ENCODE data around the gene SCN9A. TPM values are rescaled to one million over a fixed set of nuclear protein-coding genes. Genes with fewer than 3 reads are reported as not detected.

Gene SCN9A
- total RNA-seq, 1 experiment from 2014 or later, result 3.4 TPM

DNA sequence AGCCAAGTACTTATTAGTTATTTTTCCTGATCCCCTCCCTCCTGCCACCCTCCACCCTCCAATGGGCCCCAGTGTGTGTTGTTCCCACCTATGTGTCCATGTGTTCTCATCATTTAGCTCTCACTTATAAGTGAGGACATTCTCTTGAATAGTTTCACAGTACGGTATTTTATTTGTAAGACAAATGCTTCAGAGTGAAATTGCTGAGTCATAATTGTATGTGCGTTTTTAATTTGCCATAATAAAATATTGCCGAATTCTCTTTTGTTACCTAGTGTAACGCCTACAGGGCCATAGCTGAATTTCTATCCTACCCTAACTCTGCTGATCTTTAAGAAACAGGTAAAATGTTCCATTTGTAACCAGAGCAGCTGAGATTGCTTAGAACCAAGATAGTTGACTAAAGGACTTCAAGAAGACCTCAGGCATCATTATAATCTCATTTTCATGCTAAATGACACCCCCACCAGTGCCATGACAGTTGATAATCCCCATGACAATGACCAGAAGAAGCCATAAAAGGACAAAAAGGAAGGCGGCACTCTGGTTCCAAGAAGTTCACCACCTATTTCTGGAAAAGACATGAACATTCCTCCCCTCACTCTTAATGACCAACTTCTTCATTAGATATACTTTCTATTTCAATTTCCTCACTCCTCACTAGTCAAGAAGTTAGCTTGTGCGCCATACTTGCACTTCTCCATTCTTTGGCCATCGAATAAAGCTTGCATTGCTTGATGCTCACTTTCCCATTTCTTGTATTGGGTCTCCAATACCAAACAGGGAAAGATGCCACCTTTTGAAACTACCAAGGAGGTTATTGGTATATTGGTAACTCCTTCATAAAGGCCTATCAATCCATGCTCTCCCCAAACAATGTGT, 18.4 kb downstream of the SCN9A start:
- H3K4me2 ChIP-seq, result no peak overlapping the region
- H3K9me3 ChIP-seq (ENCODE audit: insufficient read depth, low read depth), result no peaks in the 10 kb centered on the region
- POLR2A ChIA-PET (ENCODE audit: unreplicated experiment), result no interaction called here
- no peaks in the 10 kb centered on the region for H3F3A ChIP-seq (ENCODE audit: insufficient read depth, low read depth)
- no peaks in the 10 kb centered on the region for H3K9me2 ChIP-seq (ENCODE audit: insufficient read depth)
- H3K4me3 ChIP-seq, result no peak overlapping the region
- CTCF ChIA-PET, result interaction anchor here (0.6 kb wide), 1 partner anchor 160 kb away, joined by 3 read pairs; no protein-coding TSS in a partner anchor
- H3K79me2 ChIP-seq (ENCODE audit: low read depth), result no peaks in the 10 kb centered on the region
- intact Hi-C loops (cut with micrococcal nuclease; ENCODE audit: unreplicated experiment), result no loop called here
- TF ChIP-seq EZH2 (IDR thresholded peaks at IDR 0.05; ENCODE audit: low read depth), result no peak
- TF ChIP-seq, protein P1, sequence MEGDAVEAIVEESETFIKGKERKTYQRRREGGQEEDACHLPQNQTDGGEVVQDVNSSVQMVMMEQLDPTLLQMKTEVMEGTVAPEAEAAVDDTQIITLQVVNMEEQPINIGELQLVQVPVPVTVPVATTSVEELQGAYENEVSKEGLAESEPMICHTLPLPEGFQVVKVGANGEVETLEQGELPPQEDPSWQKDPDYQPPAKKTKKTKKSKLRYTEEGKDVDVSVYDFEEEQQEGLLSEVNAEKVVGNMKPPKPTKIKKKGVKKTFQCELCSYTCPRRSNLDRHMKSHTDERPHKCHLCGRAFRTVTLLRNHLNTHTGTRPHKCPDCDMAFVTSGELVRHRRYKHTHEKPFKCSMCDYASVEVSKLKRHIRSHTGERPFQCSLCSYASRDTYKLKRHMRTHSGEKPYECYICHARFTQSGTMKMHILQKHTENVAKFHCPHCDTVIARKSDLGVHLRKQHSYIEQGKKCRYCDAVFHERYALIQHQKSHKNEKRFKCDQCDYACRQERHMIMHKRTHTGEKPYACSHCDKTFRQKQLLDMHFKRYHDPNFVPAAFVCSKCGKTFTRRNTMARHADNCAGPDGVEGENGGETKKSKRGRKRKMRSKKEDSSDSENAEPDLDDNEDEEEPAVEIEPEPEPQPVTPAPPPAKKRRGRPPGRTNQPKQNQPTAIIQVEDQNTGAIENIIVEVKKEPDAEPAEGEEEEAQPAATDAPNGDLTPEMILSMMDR (conservative IDR thresholded peaks at IDR 0.05), result no peak
- H3K27me3 ChIP-seq (ENCODE audit: insufficient read depth, low read depth), result no peaks in the 10 kb centered on the region
- H2AFZ ChIP-seq, result no peak overlapping the region
- no peaks in the 10 kb centered on the region for H4K20me1 ChIP-seq (ENCODE audit: insufficient read depth)
- no peak for DNase-seq
- H3K4me1 ChIP-seq (replicated peaks; ENCODE audit: insufficient read depth), result no peaks in the 10 kb centered on the region
- no peak overlapping the region for H3K27ac ChIP-seq
- BruUV-seq (replicated peaks), result no TSS peak
- H3K36me3 ChIP-seq (ENCODE audit: low read depth), result no peaks in the 10 kb centered on the region

DNA sequence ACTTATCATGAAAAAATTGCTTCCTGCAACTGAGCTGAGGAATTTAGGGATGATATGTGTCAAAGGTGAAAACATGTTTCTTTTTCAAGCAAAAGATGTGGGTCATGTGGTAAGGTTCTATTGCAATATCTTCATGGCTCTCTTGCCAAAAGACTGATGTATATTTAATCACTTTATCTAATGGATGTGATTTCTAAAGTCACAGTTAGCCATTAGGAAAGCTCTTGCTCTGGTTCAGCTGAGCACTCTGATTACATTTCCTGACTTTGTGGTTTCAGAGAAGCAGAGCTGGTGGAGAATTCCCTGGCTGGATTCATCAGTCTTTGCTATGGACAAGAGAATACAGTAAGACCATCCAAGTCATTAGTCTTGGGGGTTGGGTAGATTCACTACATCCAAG, 24.4 kb downstream of the SCN9A start:
- ChIA-PET POLR2A (ENCODE audit: unreplicated experiment) (no interaction called here), CTCF (no interaction called here)
- intact Hi-C loops (cut with micrococcal nuclease; ENCODE audit: unreplicated experiment), result no loop called here
- Histone ChIP-seq H3K27me3 (ENCODE audit: insufficient read depth, low read depth) (no peaks in the 10 kb centered on the region), H3K4me2 (no peak overlapping the region), H3K27ac (no peak overlapping the region), H3K9me3 (ENCODE audit: insufficient read depth, low read depth) (no peaks in the 10 kb centered on the region), H3K79me2 (ENCODE audit: low read depth) (no peaks in the 10 kb centered on the region), H3K4me3 (no peak overlapping the region), H3K36me3 (ENCODE audit: low read depth) (no peaks in the 10 kb centered on the region), H4K20me1 (ENCODE audit: insufficient read depth) (no peaks in the 10 kb centered on the region), H2AFZ (no peak overlapping the region), H3K9me2 (ENCODE audit: insufficient read depth) (no peaks in the 10 kb centered on the region), H3F3A (ENCODE audit: insufficient read depth, low read depth) (no peaks in the 10 kb centered on the region), H3K4me1 (replicated peaks; ENCODE audit: insufficient read depth) (no peaks in the 10 kb centered on the region)
- no TSS peak for BruUV-seq (replicated peaks)
- DNase-seq, result no peak
- TF ChIP-seq, protein P1 (conservative IDR thresholded peaks at IDR 0.05), result no peak
- no peak for TF ChIP-seq EZH2 (IDR thresholded peaks at IDR 0.05; ENCODE audit: low read depth)

DNA sequence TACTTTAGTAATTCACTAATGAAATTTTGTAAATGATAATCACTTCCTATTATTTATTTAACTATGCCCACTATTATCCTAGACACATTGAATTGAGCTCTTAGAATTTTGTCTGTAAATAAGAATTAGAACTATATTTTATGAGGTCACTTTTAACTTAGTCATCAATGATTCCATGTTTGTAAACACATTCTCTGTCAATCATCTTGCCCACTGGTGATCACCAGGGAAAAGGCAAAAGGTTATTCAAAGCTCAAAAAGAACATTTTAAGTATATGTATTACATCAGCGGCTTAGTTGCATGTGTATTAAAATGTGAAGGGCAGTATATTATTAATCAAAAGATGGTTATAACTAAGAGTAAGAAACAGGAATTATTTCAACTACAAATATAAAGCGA, 25.2 kb downstream of the SCN9A start:
- Histone ChIP-seq H3K9me3 (ENCODE audit: insufficient read depth, low read depth) (no peaks in the 10 kb centered on the region), H2AFZ (no peak overlapping the region), H3K79me2 (ENCODE audit: low read depth) (no peaks in the 10 kb centered on the region), H3K4me3 (no peak overlapping the region), H3F3A (ENCODE audit: insufficient read depth, low read depth) (no peaks in the 10 kb centered on the region), H3K4me2 (no peak overlapping the region), H3K27me3 (ENCODE audit: insufficient read depth, low read depth) (no peaks in the 10 kb centered on the region), H3K9me2 (ENCODE audit: insufficient read depth) (no peaks in the 10 kb centered on the region), H3K4me1 (replicated peaks; ENCODE audit: insufficient read depth) (no peaks in the 10 kb centered on the region), H3K27ac (no peak overlapping the region), H4K20me1 (ENCODE audit: insufficient read depth) (no peaks in the 10 kb centered on the region), H3K36me3 (ENCODE audit: low read depth) (no peaks in the 10 kb centered on the region)
- ChIA-PET CTCF (no interaction called here), POLR2A (ENCODE audit: unreplicated experiment) (no interaction called here)
- TF ChIP-seq, protein P1 (conservative IDR thresholded peaks at IDR 0.05), result no peak
- no peak for TF ChIP-seq EZH2 (IDR thresholded peaks at IDR 0.05; ENCODE audit: low read depth)
- BruUV-seq (replicated peaks), result no TSS peak
- no peak for DNase-seq
- intact Hi-C loops (cut with micrococcal nuclease; ENCODE audit: unreplicated experiment), result no loop called here

All from PC-9 (cell line).